ENCODE measurements around the gene TMED4. TPM values are rescaled to one million over a fixed set of nuclear protein-coding genes. Genes with fewer than 3 reads are reported as not detected.

TMED4 gene
- total RNA-seq, 4 donors from 2014 or later, result 76.8 to 101 (median 93.2) TPM

DNA sequence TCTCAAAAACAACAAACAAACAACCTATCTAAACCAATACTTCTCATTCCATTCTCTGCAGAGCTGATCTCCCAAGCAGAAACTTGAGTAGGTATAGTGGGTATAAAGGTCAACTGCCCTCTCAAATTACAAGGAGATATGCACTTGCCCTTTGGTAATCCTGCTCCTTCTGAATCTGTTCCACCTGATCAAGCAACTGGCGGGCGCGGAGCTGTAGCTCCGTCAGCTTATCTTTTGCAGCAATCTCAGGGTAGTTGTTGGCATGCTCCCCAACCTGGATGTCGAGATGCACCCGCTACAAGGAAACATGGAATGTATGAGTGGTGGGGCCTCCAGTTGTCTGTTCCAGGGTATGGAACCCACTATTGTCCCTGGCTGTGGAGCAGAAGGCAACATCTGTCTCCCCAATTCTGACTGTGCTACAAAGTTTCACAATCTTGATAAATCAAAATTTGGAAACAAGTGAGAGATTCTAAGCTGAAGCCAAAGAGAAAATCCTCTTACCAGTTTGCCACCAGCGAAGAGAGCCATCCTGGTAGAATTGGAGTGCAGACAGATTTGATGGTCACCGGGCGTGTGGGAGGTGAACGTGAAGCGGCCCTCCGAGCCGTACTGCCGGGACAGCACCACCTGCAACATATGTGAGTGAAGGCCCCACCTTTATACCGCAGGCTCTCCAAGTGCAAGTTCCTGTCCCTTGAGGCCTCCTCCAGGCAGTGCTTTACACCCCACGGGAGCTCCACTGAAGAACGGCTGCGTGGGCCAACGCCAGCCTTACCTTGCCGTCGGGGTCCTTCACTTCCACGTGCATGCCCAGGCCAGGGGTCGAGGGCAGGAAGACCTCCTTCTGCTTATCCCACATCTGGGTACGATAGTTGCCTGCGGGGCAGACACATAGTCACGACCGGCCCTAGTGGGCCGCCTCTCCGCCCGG lies 819 bp downstream of the TMED4 start:
- WGBS, result 17% methylated on average over 18 of the region's 30 CpGs
- Histone ChIP-seq H3K27ac (peak overlapping the region; percentile 94), H3K9me3 (no peaks in the 10 kb centered on the region), H3K4me1 (peaks cover 15% of the 10 kb centered on the region), H3K4me3 (peak overlapping the region; percentile 77), H3K27me3 (no peaks in the 10 kb centered on the region), H3K36me3 (peaks cover 23% of the 10 kb centered on the region)
- TF ChIP-seq EP300 (IDR thresholded peaks at IDR 0.05), result no peak
- TF ChIP-seq, protein P1, sequence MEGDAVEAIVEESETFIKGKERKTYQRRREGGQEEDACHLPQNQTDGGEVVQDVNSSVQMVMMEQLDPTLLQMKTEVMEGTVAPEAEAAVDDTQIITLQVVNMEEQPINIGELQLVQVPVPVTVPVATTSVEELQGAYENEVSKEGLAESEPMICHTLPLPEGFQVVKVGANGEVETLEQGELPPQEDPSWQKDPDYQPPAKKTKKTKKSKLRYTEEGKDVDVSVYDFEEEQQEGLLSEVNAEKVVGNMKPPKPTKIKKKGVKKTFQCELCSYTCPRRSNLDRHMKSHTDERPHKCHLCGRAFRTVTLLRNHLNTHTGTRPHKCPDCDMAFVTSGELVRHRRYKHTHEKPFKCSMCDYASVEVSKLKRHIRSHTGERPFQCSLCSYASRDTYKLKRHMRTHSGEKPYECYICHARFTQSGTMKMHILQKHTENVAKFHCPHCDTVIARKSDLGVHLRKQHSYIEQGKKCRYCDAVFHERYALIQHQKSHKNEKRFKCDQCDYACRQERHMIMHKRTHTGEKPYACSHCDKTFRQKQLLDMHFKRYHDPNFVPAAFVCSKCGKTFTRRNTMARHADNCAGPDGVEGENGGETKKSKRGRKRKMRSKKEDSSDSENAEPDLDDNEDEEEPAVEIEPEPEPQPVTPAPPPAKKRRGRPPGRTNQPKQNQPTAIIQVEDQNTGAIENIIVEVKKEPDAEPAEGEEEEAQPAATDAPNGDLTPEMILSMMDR (IDR thresholded peaks at IDR 0.05), result no peak
- TF ChIP-seq POLR2A (IDR thresholded peaks at IDR 0.05), result no peak
- TF ChIP-seq POLR2AphosphoS5 (IDR thresholded peaks at IDR 0.05), result no peak
- DNase-seq (ENCODE audit: low spot score in 2 of 2), result peak in 1 of 2 donors; percentile 78

- 72% methylated on average over 2 of the region's 2 CpGs for WGBS
- no peak overlapping the region for H3K27ac ChIP-seq
- TF ChIP-seq POLR2AphosphoS5 (IDR thresholded peaks at IDR 0.05), result no peak
- no peak for DNase-seq (ENCODE audit: low spot score in 2 of 2)
- no peaks in the 10 kb centered on the region for H3K27me3 ChIP-seq
- no peaks in the 10 kb centered on the region for H3K9me3 ChIP-seq
- no peak overlapping the region for H3K4me3 ChIP-seq
- H3K4me1 ChIP-seq, result peaks cover 41% of the 10 kb centered on the region
- peaks cover 44% of the 10 kb centered on the region for H3K36me3 ChIP-seq
Measured at GRCh38 chr7:44576228-44576627, 5.8 kb downstream of the TMED4 start.

- Histone ChIP-seq H3K4me3 (no peak overlapping the region), H3K4me1 (peaks cover 29% of the 10 kb centered on the region), H3K9me3 (no peaks in the 10 kb centered on the region), H3K36me3 (peaks cover 54% of the 10 kb centered on the region), H3K27me3 (no peaks in the 10 kb centered on the region), H3K27ac (no peak overlapping the region)
- TF ChIP-seq EP300 (IDR thresholded peaks at IDR 0.05) (no peak), POLR2A (IDR thresholded peaks at IDR 0.05) (no peak)
- TF ChIP-seq, protein P1 (IDR thresholded peaks at IDR 0.05), result no peak
- no peak for DNase-seq (ENCODE audit: low spot score in 2 of 2)
Measured at GRCh38 chr7:44575054-44575453, 7.0 kb downstream of the TMED4 start.

GRCh38 chr7:44574287-44574872 lies 7.7 kb downstream of the TMED4 start:
- DNase-seq (ENCODE audit: low spot score in 2 of 2), result peak in 1 of 2 donors; percentile 38
- H3K4me1 ChIP-seq, result peaks cover 29% of the 10 kb centered on the region
- peak overlapping the region; percentile 79 for H3K4me3 ChIP-seq
- TF ChIP-seq POLR2A (IDR thresholded peaks at IDR 0.05) (no peak), EP300 (IDR thresholded peaks at IDR 0.05) (no peak), POLR2AphosphoS5 (IDR thresholded peaks at IDR 0.05) (no peak)
- TF ChIP-seq, protein P1 (IDR thresholded peaks at IDR 0.05), result no peak
- peaks cover 54% of the 10 kb centered on the region for H3K36me3 ChIP-seq
- no peaks in the 10 kb centered on the region for H3K27me3 ChIP-seq
- WGBS, result 28% methylated on average over 18 of the region's 18 CpGs
- no peaks in the 10 kb centered on the region for H3K9me3 ChIP-seq
- peak overlapping the region; percentile 90 for H3K27ac ChIP-seq

DNA sequence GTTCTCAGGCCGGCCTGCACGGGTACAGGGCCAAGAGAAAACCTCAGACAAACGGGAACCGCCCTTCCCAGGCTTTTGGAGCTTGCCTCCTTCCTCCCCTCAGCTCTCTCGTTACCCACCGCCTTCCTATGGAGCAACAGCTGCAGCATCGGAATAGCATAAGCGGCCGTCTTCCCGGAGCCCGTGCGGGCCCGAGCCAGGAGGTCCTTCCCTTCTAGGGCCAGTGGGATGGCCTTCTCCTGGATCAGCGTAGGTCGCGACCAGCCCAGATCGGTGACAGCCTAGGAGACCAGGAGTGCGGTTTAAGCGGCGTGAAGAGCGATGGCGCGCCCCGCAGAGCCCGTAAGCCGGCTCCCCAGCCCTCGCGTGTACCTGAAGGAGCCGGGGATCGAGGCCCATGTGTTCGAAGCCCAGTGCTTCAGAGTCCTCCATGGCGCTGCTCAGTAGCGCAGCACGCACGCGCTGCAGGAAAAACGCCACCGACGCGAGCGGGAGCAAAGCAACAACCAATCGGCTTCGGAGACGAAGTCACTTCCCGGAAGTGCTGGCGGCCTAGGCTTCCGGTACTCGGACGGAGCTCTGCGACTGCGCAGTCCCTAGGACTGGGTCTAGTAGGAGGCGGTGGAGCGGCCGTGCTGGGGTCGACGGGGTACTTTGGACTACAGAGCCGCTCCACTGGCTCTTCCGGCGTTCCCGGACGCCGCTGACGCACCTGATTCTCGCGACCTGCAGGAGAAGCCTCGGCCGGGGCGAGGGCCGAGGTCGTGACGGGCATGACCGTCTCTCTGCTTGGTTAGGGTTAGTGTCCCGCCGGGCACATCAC lies 8.4 kb downstream of the TMED4 start, which contains the start of gene DDX56:
Gene DDX56 (minus strand): TSS at position 445 of the 823 bp plus-strand sequence. CDS start 13 bp downstream, at position 432.
- Histone ChIP-seq H3K36me3 (peaks cover 54% of the 10 kb centered on the region), H3K4me1 (peaks cover 29% of the 10 kb centered on the region), H3K27ac (peak within 1 kb of the TSS; percentile 90), H3K27me3 (no peaks in the 10 kb centered on the region), H3K4me3 (peak within 1 kb of the TSS; percentile 79), H3K9me3 (no peaks in the 10 kb centered on the region)
- DNase-seq (ENCODE audit: low spot score in 2 of 2), result peak; percentile 96
- 0% methylated on average over 10 of the region's 74 CpGs for WGBS
- TF ChIP-seq POLR2A (IDR thresholded peaks at IDR 0.05) (peak; percentile 34 to 85), EP300 (IDR thresholded peaks at IDR 0.05) (no peak), POLR2AphosphoS5 (IDR thresholded peaks at IDR 0.05) (peak; percentile 56 to 71 (median 68))
- TF ChIP-seq, protein P1 (IDR thresholded peaks at IDR 0.05), result no peak

Data from suprapubic skin (tissue), 4 donors.